ENCODE results near the gene FHAD1.

The FHAD1 gene

DNA sequence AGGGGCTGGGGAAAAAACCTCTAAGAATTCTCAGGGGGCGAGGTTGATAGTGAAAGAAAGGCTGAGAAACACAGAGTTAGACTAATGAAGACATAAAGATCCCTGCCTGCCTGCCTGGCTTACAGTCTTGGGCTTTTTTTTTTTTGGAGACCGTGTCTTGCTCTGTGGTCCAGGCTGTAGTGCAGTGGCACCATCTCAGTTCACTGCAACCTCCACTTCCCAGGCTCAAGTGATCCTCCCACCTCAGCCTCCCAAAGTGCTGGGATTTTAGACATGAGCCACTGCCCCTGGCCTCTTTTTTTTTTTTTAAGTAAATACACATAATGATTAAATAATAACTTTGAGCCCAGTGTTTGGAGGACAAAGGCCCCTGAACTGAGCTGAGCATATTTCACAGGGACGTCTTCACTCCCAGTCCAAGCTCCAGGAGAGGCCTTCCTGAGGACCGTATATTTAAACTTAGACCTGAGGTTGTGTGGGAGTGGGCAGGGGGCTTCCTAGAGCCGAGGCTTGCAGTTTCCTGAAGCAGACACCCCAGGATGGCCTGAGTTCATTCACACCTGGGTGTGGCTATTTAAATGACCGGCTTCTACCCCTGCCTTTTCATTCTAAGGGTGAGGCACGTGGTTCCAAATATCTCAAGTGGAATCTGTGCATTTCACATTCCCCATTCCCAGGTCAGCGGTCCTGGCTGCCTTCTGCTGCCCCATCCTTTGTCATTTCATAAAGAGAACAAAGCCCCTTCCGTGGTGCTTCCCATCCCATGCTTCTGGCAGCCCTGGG, 146.6 kb downstream of the FHAD1 start:
- Histone ChIP-seq H3K27me3 (ENCODE audit: control insufficient read depth, insufficient read depth, low read length) (peaks cover 8% of the 10 kb centered on the region), H3K4me3 (ENCODE audit: low read depth, low read length) (no peak overlapping the region), H3K4me1 (ENCODE audit: control insufficient read depth, insufficient read depth, low read length) (peaks cover 3% of the 10 kb centered on the region), H3K36me3 (ENCODE audit: control insufficient read depth, insufficient read depth, low read length) (no peaks in the 10 kb centered on the region), H3K9me3 (ENCODE audit: control insufficient read depth, insufficient read depth, low read depth, low read length) (no peaks in the 10 kb centered on the region), H3K27ac (ENCODE audit: low read depth, low read length) (no peak overlapping the region), H3K9ac (ENCODE audit: low read length) (no peak overlapping the region)

DNA sequence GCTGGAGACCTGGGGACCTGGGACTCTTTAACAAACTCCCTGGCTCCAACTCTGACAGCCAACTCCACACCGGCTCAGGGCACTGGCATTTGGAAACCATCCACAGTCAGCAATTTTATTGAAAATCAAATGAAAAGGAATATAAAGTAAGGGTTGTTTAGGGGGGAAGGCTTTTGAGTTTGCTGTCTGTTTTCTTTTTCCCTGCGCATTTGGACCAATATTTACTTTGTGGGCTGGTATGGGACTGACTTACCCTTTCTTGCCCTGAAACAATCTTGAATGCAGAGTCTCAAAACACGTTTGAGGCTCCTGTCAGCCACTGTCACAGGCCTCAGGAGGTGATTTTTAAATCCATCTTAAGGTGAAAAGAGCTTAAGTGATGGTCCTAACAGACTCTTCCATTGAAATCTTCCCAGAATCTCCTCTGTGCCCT, 147.3 kb downstream of the FHAD1 start:
- Histone ChIP-seq H3K4me1 (ENCODE audit: control insufficient read depth, insufficient read depth, low read length) (no peaks in the 10 kb centered on the region; the same call in 1 of the 2 replicates), H3K9ac (ENCODE audit: low read length) (no peak overlapping the region), H3K4me3 (ENCODE audit: low read depth, low read length) (no peak overlapping the region), H3K36me3 (ENCODE audit: control insufficient read depth, insufficient read depth, low read length) (no peaks in the 10 kb centered on the region), H3K9me3 (ENCODE audit: control insufficient read depth, insufficient read depth, low read depth, low read length) (peaks cover 3% of the 10 kb centered on the region; the same call in 1 of the 2 replicates), H3K27me3 (ENCODE audit: control insufficient read depth, insufficient read depth, low read length) (peaks cover 2% of the 10 kb centered on the region; the same call in 1 of the 2 replicates), H3K27ac (ENCODE audit: low read depth, low read length) (no peak overlapping the region)

DNA sequence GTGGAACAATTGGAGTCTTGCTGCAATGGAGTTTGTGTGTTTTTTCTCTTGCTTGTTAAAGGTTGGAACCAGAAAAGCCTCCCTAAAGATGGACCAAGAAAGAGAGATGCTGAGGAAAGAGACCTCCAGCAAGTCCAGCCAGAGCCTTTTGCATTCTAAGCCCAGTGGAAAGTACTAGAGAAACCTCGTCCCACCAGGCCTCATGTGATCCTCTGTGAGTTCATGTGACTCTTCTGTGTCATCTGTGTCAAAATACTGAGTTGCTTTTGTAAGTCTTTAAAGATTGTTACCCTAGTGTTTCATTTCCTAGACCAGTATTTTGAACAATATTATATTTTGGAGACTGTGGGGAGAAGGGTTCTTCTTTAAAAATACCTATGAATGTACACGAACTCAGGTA, 150.2 kb downstream of the FHAD1 start:
- Histone ChIP-seq H3K36me3 (ENCODE audit: control insufficient read depth, insufficient read depth, low read length) (no peaks in the 10 kb centered on the region), H3K9ac (ENCODE audit: low read length) (no peak overlapping the region), H3K9me3 (ENCODE audit: control insufficient read depth, insufficient read depth, low read depth, low read length) (peaks cover 14% of the 10 kb centered on the region), H3K27ac (ENCODE audit: low read depth, low read length) (no peak overlapping the region), H3K4me3 (ENCODE audit: low read depth, low read length) (no peak overlapping the region), H3K27me3 (ENCODE audit: control insufficient read depth, insufficient read depth, low read length) (peaks cover 2% of the 10 kb centered on the region; the same call in 1 of the 2 replicates), H3K4me1 (ENCODE audit: control insufficient read depth, insufficient read depth, low read length) (no peaks in the 10 kb centered on the region; the same call in 1 of the 2 replicates)

DNA sequence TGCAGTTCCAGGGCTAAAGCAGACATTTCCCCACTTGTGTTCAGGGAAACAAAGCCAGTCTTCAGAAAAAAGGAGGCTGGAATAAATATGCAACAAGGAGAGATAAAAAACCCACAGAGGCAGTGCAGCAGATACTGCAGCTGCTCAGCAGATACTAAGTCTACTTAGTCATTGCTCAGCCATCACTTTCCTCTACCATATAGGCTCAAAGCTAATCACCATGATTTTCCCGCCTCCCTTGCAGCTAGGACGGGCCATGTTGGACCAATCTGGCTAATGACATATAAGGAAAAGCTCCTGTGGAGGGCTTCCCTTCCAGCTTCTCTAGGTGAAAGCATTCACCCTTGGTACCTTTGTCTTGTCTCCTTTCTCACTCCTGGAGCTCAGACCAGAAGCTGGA, 152.7 kb downstream of the FHAD1 start:
- no peak overlapping the region for H3K27ac ChIP-seq (ENCODE audit: low read depth, low read length)
- H3K9ac ChIP-seq (ENCODE audit: low read length) = no peak overlapping the region
- H3K4me3 ChIP-seq (ENCODE audit: low read depth, low read length) = no peak overlapping the region
- H3K27me3 ChIP-seq (ENCODE audit: control insufficient read depth, insufficient read depth, low read length) = peaks cover 2% of the 10 kb centered on the region; the same call in 1 of the 2 replicates
- peaks cover 14% of the 10 kb centered on the region for H3K9me3 ChIP-seq (ENCODE audit: control insufficient read depth, insufficient read depth, low read depth, low read length)
- H3K36me3 ChIP-seq (ENCODE audit: control insufficient read depth, insufficient read depth, low read length) = no peaks in the 10 kb centered on the region
- no peaks in the 10 kb centered on the region for H3K4me1 ChIP-seq (ENCODE audit: control insufficient read depth, insufficient read depth, low read length)

DNA sequence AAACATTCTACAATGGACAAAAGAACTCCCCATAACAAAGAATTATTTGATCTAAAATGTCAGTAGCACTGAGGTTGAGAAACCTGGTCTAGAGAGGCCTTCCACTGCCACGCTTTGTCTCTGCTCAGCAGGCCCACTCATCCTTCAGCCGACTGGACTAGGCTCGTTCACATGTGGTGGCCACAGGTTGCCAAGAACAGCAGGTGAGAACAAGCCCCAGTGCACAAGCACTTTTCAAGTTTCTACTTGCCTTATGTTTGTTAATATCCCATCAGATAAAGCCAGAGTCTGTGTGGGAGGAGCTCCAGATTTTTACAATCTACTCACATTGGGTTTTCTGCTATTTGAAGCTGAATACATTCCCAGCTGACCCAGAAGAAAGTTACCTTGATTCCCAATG, 153.6 kb downstream of the FHAD1 start:
- Histone ChIP-seq H3K9me3 (ENCODE audit: control insufficient read depth, insufficient read depth, low read depth, low read length) (peaks cover 14% of the 10 kb centered on the region), H3K27me3 (ENCODE audit: control insufficient read depth, insufficient read depth, low read length) (0 out of 2 replicates have a peak, but pooled peaks cover 3% of the 10 kb centered on the region), H3K4me1 (ENCODE audit: control insufficient read depth, insufficient read depth, low read length) (no peaks in the 10 kb centered on the region), H3K4me3 (ENCODE audit: low read depth, low read length) (no peak overlapping the region), H3K9ac (ENCODE audit: low read length) (no peak overlapping the region), H3K36me3 (ENCODE audit: control insufficient read depth, insufficient read depth, low read length) (no peaks in the 10 kb centered on the region), H3K27ac (ENCODE audit: low read depth, low read length) (no peak overlapping the region)

DNA sequence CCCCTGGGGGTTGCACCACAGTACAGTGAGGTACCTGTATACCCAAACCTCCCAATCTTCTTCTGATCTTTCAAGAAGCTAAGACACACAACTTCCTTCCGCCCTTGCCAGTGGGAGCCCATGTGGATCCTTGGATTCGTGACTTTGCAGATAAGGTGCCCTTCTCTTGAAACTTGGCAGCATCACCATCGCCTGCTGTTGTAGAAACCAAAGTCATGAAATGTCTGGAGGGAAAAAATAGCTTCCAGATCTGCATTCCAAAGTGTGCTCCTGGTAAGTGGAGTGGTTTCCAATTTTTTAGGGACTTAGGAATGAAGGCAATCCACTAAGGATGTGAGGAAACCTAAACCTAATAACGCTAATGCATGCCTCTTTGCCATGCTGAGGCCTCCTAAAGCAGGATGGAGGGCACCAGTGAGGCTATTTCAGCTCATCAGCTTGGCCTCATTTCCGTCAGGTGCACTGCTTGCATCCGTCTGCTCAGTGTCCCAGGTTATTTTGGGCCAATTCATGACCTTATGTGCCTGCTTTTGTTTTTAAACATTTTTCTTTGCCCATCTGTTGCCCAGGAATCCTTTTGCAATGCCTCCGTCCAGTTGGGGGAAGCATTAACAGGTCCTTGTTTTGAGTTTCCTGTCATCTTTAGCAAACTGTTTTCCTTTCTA, 154.5 kb downstream of the FHAD1 start:
- H3K4me3 ChIP-seq (ENCODE audit: low read depth, low read length) = no peak overlapping the region
- no peak overlapping the region for H3K9ac ChIP-seq (ENCODE audit: low read length)
- no peaks in the 10 kb centered on the region for H3K36me3 ChIP-seq (ENCODE audit: control insufficient read depth, insufficient read depth, low read length)
- 0 out of 2 replicates have a peak, but pooled peaks cover 3% of the 10 kb centered on the region for H3K27me3 ChIP-seq (ENCODE audit: control insufficient read depth, insufficient read depth, low read length)
- no peaks in the 10 kb centered on the region for H3K4me1 ChIP-seq (ENCODE audit: control insufficient read depth, insufficient read depth, low read length)
- H3K9me3 ChIP-seq (ENCODE audit: control insufficient read depth, insufficient read depth, low read depth, low read length) = peaks cover 14% of the 10 kb centered on the region
- H3K27ac ChIP-seq (ENCODE audit: low read depth, low read length) = no peak overlapping the region

DNA sequence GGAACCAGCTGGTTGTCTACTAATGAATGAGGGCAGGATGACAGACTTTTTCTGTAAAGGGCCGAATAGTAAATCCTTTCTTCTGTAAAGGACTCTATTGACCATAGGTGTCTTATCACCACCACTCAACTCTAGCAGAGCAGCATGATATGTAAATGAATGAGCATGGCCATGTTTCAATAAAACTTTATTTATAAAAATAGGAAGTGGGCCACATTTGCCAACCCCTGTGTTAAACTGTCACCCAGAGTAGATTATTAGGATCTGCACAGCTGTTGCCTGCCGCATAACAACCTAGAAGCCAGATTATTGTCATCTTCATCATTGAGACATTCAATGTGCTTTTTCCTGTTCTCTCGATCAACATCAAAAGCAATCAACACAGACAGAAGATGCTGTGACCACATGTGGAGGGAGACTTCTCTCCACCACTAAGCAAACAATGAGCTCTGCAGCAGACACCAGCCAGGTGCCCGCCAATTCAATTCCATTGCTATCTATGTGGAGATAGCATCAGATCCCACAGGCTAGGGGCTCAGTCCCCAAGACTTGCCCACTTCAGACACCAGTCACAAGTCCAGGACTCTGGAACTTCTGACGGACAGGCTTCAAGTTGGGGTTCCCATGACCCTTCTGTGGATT, 155.9 kb downstream of the FHAD1 start:
- H3K9me3 ChIP-seq (ENCODE audit: control insufficient read depth, insufficient read depth, low read depth, low read length) = peaks cover 14% of the 10 kb centered on the region
- no peaks in the 10 kb centered on the region for H3K36me3 ChIP-seq (ENCODE audit: control insufficient read depth, insufficient read depth, low read length)
- no peak overlapping the region for H3K9ac ChIP-seq (ENCODE audit: low read length)
- no peak overlapping the region for H3K27ac ChIP-seq (ENCODE audit: low read depth, low read length)
- peaks cover 7% of the 10 kb centered on the region; the same call in 1 of the 2 replicates for H3K27me3 ChIP-seq (ENCODE audit: control insufficient read depth, insufficient read depth, low read length)
- no peaks in the 10 kb centered on the region for H3K4me1 ChIP-seq (ENCODE audit: control insufficient read depth, insufficient read depth, low read length)
- no peak overlapping the region for H3K4me3 ChIP-seq (ENCODE audit: low read depth, low read length)

DNA sequence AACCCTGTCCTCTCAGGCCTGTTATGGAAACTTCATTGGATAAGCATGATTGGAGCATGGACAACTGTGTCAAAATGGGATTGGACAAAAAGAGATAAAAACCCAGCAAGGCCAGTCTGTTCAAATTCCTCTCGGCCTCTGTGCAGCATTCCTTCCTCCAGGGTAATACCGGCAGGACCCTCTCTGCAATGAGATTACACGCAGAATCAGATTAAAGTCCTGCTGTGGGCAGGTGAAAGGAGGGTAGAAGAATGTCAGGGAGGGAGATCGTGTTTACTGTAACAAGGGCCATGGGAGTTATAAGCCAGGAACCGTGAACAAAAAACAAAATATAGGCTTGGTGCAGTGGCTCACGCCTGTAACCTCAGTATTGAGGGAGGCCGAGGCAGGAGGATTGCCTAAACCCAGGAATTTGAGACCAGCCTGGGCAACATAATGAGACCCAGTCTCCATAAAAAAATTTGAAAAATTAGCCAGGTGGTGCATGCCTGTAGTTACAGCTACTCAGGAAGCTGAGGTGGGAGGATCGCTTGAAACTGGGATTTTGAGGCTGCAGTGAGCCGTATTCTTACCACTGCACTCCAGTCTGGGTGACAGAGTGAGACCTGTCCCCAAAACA, 157.0 kb downstream of the FHAD1 start:
- H3K36me3 ChIP-seq (ENCODE audit: control insufficient read depth, insufficient read depth, low read length) = no peaks in the 10 kb centered on the region
- H3K9ac ChIP-seq (ENCODE audit: low read length) = no peak overlapping the region
- no peak overlapping the region for H3K27ac ChIP-seq (ENCODE audit: low read depth, low read length)
- peaks cover 13% of the 10 kb centered on the region for H3K9me3 ChIP-seq (ENCODE audit: control insufficient read depth, insufficient read depth, low read depth, low read length)
- no peak overlapping the region for H3K4me3 ChIP-seq (ENCODE audit: low read depth, low read length)
- peaks cover 5% of the 10 kb centered on the region; the same call in 1 of the 2 replicates for H3K4me1 ChIP-seq (ENCODE audit: control insufficient read depth, insufficient read depth, low read length)
- H3K27me3 ChIP-seq (ENCODE audit: control insufficient read depth, insufficient read depth, low read length) = peaks cover 18% of the 10 kb centered on the region

DNA sequence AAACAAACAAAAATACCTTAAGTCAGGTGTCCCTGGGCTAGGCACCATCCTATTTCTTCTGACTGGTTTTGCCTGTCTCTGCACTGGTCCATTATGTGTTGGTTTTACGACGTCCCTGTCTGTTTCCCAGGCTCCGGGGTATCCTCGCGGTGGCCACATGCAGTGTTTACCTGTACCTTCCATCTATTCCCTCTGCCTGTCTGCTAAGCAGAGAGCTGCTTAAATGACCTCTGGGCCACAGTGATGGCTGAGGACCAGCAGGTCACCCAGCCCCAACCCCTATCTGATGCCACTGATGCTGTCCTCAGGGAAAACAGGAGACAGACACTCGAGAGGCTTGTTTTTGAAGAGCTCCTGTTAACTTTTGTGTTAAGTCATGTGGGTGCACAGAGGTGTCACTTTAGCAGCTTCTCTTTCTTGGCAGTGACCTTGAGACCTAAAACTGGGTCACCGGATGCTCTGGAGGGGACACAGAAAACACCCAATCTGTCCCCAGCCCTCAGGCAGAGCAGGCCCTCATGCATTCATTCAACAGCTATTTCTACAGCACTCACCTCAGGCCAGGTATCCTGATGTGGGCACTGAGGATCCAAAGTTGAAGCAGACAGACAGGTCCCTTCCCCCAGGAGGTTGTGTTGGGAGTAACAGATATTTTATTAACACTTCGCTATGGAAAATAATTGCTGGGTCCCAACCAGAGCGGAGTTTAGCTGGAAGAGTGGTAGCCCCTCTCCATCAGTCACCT, 158.3 kb downstream of the FHAD1 start:
- Histone ChIP-seq H3K27me3 (ENCODE audit: control insufficient read depth, insufficient read depth, low read length) (peaks cover 21% of the 10 kb centered on the region), H3K4me1 (ENCODE audit: control insufficient read depth, insufficient read depth, low read length) (peaks cover 5% of the 10 kb centered on the region; the same call in 1 of the 2 replicates), H3K27ac (ENCODE audit: low read depth, low read length) (no peak overlapping the region), H3K36me3 (ENCODE audit: control insufficient read depth, insufficient read depth, low read length) (no peaks in the 10 kb centered on the region), H3K4me3 (ENCODE audit: low read depth, low read length) (no peak overlapping the region), H3K9ac (ENCODE audit: low read length) (no peak overlapping the region), H3K9me3 (ENCODE audit: control insufficient read depth, insufficient read depth, low read depth, low read length) (peaks cover 1% of the 10 kb centered on the region)

All from HUES6 (cell line).